Endothelial cell of umbilical vein (primary cell): Measurements from ENCODE around the gene HSD17B4. TPM values are rescaled to one million over a fixed set of nuclear protein-coding genes. Genes with fewer than 3 reads are reported as not detected.
"Not testable (repeated sequence)": the region's sequence is repeated elsewhere in the genome, so short reads cannot be mapped to it uniquely, and the experiment has no call there.

Experiments
- BruUV-seq: library from RNA; stranded (reverse); fragments of 400-500 nt; replicated peaks from 2 replicates; lab custom pipeline; 2021; lab: Mats Ljungman, UMichigan
- CTCF ChIA-PET: fragments of 300-600, 350-600 bp; sonication (Branson Sonifier 250); formaldehyde crosslinking; loops from one replicate; lab custom pipeline; 2021; ENCODE audit warnings: antibody characterized with exemption, inconsistent platforms; lab: Charles Lee
- POLR2A ChIA-PET: fragments of 300-600, 350-600 bp; sonication (Branson Sonifier 250); formaldehyde crosslinking; loops from one replicate; lab custom pipeline; 2021; ENCODE audit warnings: antibody characterized with exemption, inconsistent platforms; lab: Charles Lee
- DNase-seq: peaks from one replicate; pipeline ENCODE4 v3.0.0-alpha.2; 2011; ENCODE audit warnings: low read depth, low spot score
- FAIRE-seq: peaks from 2 replicates; lab custom pipeline; 2011; peaks lifted over from hg19 to GRCh38; lab: Jason Lieb, UNC
- H2AFZ ChIP-seq: 2 replicates; pipeline ENCODE4 v1.6.0; 2012; ENCODE audit warnings: low read depth, low read length, control low read depth, inconsistent platforms
- H3K27ac ChIP-seq: 2 replicates; pipeline ENCODE4 v1.5.1; 2011; ENCODE audit warnings: low read depth, mild to moderate bottlenecking, control low read depth, low read length, moderate library complexity; ENCODE audit not compliant: insufficient read depth
- H3K27me3 ChIP-seq, 2 experiments: 2 replicates each; pipeline versions ENCODE4 v1.6.0 to v1.6.1; 2011; ENCODE audit warnings: low read length in 2 of 2, mixed read lengths in 1 of 2; ENCODE audit not compliant: control insufficient read depth in 2 of 2, insufficient read depth in 2 of 2
- H3K36me3 ChIP-seq, 2 experiments: 2 replicates in 1 of 2; 3 replicates in 1 of 2; pipeline ENCODE4 v1.5.1; 2011; ENCODE audit warnings: low read length in 2 of 2, mild to moderate bottlenecking in 1 of 2, moderate library complexity in 1 of 2; ENCODE audit not compliant: control insufficient read depth in 2 of 2, insufficient read depth in 2 of 2; ENCODE audit errors: extremely low read depth in 1 of 2
- H3K4me1 ChIP-seq: 3 replicates; pipeline ENCODE4 v1.5.1; 2011; ENCODE audit warnings: mild to moderate bottlenecking, low read length; ENCODE audit not compliant: control insufficient read depth, insufficient read depth; ENCODE audit errors: extremely low read depth
- H3K4me2 ChIP-seq: 2 replicates; pipeline ENCODE4 v1.6.1; 2011; ENCODE audit warnings: low read length, control low read depth, mixed read lengths; ENCODE audit not compliant: insufficient read depth
- H3K4me3 ChIP-seq, 3 experiments: fragments of 200-600 bp in 1 of 3; sonication (generic), shearing (Covaris generic) in 1 of 3; replicated peaks in 1 of 3; 2 replicates each; pipeline ENCODE4 v1.5.1; 2011 to 2016; ENCODE audit warnings: control low read depth in 3 of 3, low read length in 3 of 3, mild to moderate bottlenecking in 2 of 3, inconsistent platforms in 1 of 3, low read depth in 1 of 3, moderate library complexity in 1 of 3; ENCODE audit not compliant: insufficient read depth in 1 of 3
- H3K79me2 ChIP-seq: 2 replicates; pipeline ENCODE4 v1.6.0; 2012; ENCODE audit warnings: low read length, inconsistent platforms; ENCODE audit not compliant: control insufficient read depth, insufficient read depth
- H3K9ac ChIP-seq: replicated peaks from 2 replicates; pipeline ENCODE3; 2011; ENCODE audit warnings: low read length, control low read depth; ENCODE audit not compliant: insufficient read depth; ENCODE audit errors: extremely low read depth
- H3K9me1 ChIP-seq: replicated peaks from 3 replicates; pipeline ENCODE4 v1.6.0; 2011; ENCODE audit warnings: mild to moderate bottlenecking, low read length; ENCODE audit not compliant: control insufficient read depth, insufficient read depth; ENCODE audit errors: extremely low read depth
- H3K9me3 ChIP-seq: replicated peaks from 2 replicates; pipeline ENCODE4 v1.5.1; 2012; ENCODE audit warnings: low read length, inconsistent platforms; ENCODE audit not compliant: control insufficient read depth, insufficient read depth
- H4K20me1 ChIP-seq: replicated peaks from 2 replicates; pipeline ENCODE3; 2011; ENCODE audit warnings: mild to moderate bottlenecking, low read length; ENCODE audit not compliant: control insufficient read depth, insufficient read depth; ENCODE audit errors: extremely low read depth
- CTCF ChIP-seq, 2 donors: IDR thresholded peaks; 1 replicate in 1 of 2; 2 replicates in 1 of 2; pipeline ENCODE4 v1.5.1; 2011; ENCODE audit warnings: low read length in 2 of 2, mild to moderate bottlenecking in 2 of 2, moderate library complexity in 2 of 2, control low read depth in 1 of 2, inconsistent platforms in 1 of 2, low read depth in 1 of 2; ENCODE audit not compliant: insufficient read depth in 1 of 2; ENCODE audit errors: extremely low read depth in 1 of 2
- EZH2 ChIP-seq: IDR thresholded peaks from 2 replicates; pipeline ENCODE4 v1.6.1; 2012; ENCODE audit warnings: borderline replicate concordance, low read depth, mild to moderate bottlenecking, moderate library complexity, low read length, inconsistent platforms; ENCODE audit not compliant: severe bottlenecking
- FOS ChIP-seq: IDR thresholded peaks from 2 replicates; pipeline ENCODE4 v1.6.1; 2011; ENCODE audit warnings: mild to moderate bottlenecking, low read length, moderate library complexity, borderline replicate concordance; ENCODE audit not compliant: insufficient read depth
- MAX ChIP-seq: IDR thresholded peaks from 2 replicates; pipeline ENCODE4 v1.6.1; 2011; ENCODE audit not compliant: insufficient read depth, insufficient read length
- POLR2A ChIP-seq: IDR thresholded peaks from 2 replicates; pipeline ENCODE4 v1.6.1; 2012; ENCODE audit warnings: low read depth, mild to moderate bottlenecking, control low read depth, low read length
- POLR2AphosphoS5 ChIP-seq: IDR thresholded peaks from 2 replicates; pipeline ENCODE4 v1.6.1; 2012; ENCODE audit warnings: low read depth, mild to moderate bottlenecking, control low read depth, low read length, moderate library complexity; ENCODE audit not compliant: insufficient read depth
- dilution Hi-C: fragments of 300-500 bp; cut with MboI; formaldehyde crosslinking; loops from one replicate; pipeline ENCODE4 v1.15.0; 2019; ENCODE audit warnings: low sequenced_read_pairs; ENCODE audit not compliant: extremely low pct_ligation_motif_present
- intact Hi-C: fragments of 100-400 bp; cut with micrococcal nuclease; formaldehyde crosslinking; loops from one replicate; pipeline ENCODE4 v1.10.0; 2022
- polyA plus RNA-seq, 4 experiments: library from polyadenylated mRNA; depleted of rRNA in 3 of 4; stranded (reverse) in 3 of 4; unstranded in 1 of 4; fragments of >200 nt; gene quantifications; 2 replicates each; pipeline versions ENCODE4 v1.2.1 to v1.2.3, GENCODE V29; 2011 to 2012; ENCODE audit warnings: missing spikeins in 1 of 4
- total RNA-seq: library from RNA; stranded (reverse); gene quantifications from 2 replicates; pipeline ENCODE4 v1.2.3, GENCODE V29; 2021

HSD17B4 gene
- total and polyA plus RNA-seq, 2 donors (not counting 3 experiments of a cell fraction or from before 2014, with no cell fraction given): 91.4 to 124 TPM

GRCh38 chr5:119449882-119450281, 2.4 kb upstream of the HSD17B4 start:
- no peak overlapping the region for H3K4me3 ChIP-seq
- ChIA-PET POLR2A (no interaction called here), CTCF (interaction anchor here (0.9 to 1.2 kb wide), 2 partner anchors 15 to 37 kb away, joined by 3 read pairs; no protein-coding TSS in a partner anchor)
- no peak overlapping the region for H3K9ac ChIP-seq
- H3K36me3 ChIP-seq: no peaks in the 10 kb centered on the region
- peaks cover 1 to 10% of the 10 kb centered on the region in 2 experiments for H3K27me3 ChIP-seq
- TF ChIP-seq MAX (no peak), EZH2 (no peak), CTCF (IDR thresholded peaks at IDR 0.05; ENCODE audit: extremely low read depth in 1 of 2, insufficient read depth in 1 of 2, low read depth in 1 of 2, low read length in 2 of 2) (no peak), POLR2AphosphoS5 (no peak), FOS (no peak), POLR2A (no peak)
- peaks cover 2% of the 10 kb centered on the region for H3K79me2 ChIP-seq
- DNase-seq (no peak), FAIRE-seq (no peak)
- no peak overlapping the region for H2AFZ ChIP-seq
- intact Hi-C loops (no loop called here), dilution Hi-C loops (no loop called here)
- H3K9me3 ChIP-seq: no peaks in the 10 kb centered on the region
- no TSS peak for BruUV-seq
- H3K9me1 ChIP-seq: no peaks in the 10 kb centered on the region
- H3K27ac ChIP-seq: no peak overlapping the region
- no peak overlapping the region for H3K4me2 ChIP-seq
- peaks cover 7% of the 10 kb centered on the region for H3K4me1 ChIP-seq
- H4K20me1 ChIP-seq: no peaks in the 10 kb centered on the region

- H3K4me2 ChIP-seq, H2AFZ ChIP-seq, POLR2A ChIA-PET, H3K27ac ChIP-seq, H4K20me1 ChIP-seq, H3K9me1 ChIP-seq, intact Hi-C loops, H3K79me2 ChIP-seq, H3K9me3 ChIP-seq, dilution Hi-C loops, H3K9ac ChIP-seq, H3K36me3 ChIP-seq, FAIRE-seq, BruUV-seq, H3K27me3 ChIP-seq, H3K4me1 ChIP-seq, H3K4me3 ChIP-seq, DNase-seq: not testable (repeated sequence)
- CTCF ChIA-PET: interaction anchor here (2.4 kb wide), 1 partner anchor 463 kb away, joined by 5 read pairs; the partner anchor contains the start of gene DTWD2
Observed at GRCh38 chr5:119450627-119451026, 1.7 kb upstream of the HSD17B4 start.
